B cell (primary cell): Measurements from ENCODE around the gene ZFP3. TPM values are rescaled to one million over a fixed set of nuclear protein-coding genes. Genes with fewer than 3 reads are reported as not detected.

Source experiments
- ATAC-seq: fragments of 200-7000 bp; cut with Tn5 transposase; one replicate; pipeline ENCODE4 v1.10.0; 2021; ENCODE audit warnings: low read depth, mild to moderate bottlenecking, moderate number of reproducible peaks, moderate library complexity
- CTCF ChIA-PET: fragments of 350-600 bp; sonication (Branson Sonifier 250); formaldehyde crosslinking; loops from one replicate; lab custom pipeline; 2021; ENCODE audit warnings: antibody characterized with exemption, inconsistent platforms; lab: Charles Lee
- POLR2A ChIA-PET: fragments of 350-600 bp; sonication (Branson Sonifier 250); formaldehyde crosslinking; loops from one replicate; lab custom pipeline; 2021; ENCODE audit warnings: antibody characterized with exemption; lab: Charles Lee
- DNase-seq: peaks from one replicate; pipeline ENCODE4 v3.0.0; 2013
- H2AFZ ChIP-seq: 2 replicates; pipeline ENCODE4 v1.6.1; 2012; ENCODE audit warnings: mild to moderate bottlenecking, low read depth, low read length; ENCODE audit not compliant: insufficient read depth, poor library complexity, severe bottlenecking
- H3K27ac ChIP-seq, 2 donors: 1 replicate in 1 of 2; 2 replicates in 1 of 2; pipeline ENCODE4 v1.5.1; 2012 to 2013; ENCODE audit warnings: low read length in 2 of 2, mild to moderate bottlenecking in 2 of 2, moderate library complexity in 1 of 2
- H3K27me3 ChIP-seq, 4 experiments: fragments of 200-600 bp in 1 of 4; sonication (generic) in 1 of 4; replicated peaks in 1 of 4; 1 replicate in 2 of 4; 2 replicates in 2 of 4; pipeline versions ENCODE4 v1.6.1 to v1.7.0; 2013 to 2016; ENCODE audit warnings: low read length in 3 of 4, mild to moderate bottlenecking in 2 of 4, mixed read lengths in 1 of 4, moderate library complexity in 1 of 4; ENCODE audit not compliant: insufficient read depth in 4 of 4, control insufficient read depth in 3 of 4; ENCODE audit errors: control extremely low read depth in 1 of 4
- H3K36me3 ChIP-seq, 2 experiments: replicated peaks in 1 of 2; 1 replicate in 1 of 2; 2 replicates in 1 of 2; pipeline versions ENCODE4 v1.6.1 to v1.7.1; 2013; ENCODE audit warnings: low read length in 1 of 2; ENCODE audit not compliant: insufficient read depth in 2 of 2, control insufficient read depth in 1 of 2; ENCODE audit errors: control extremely low read depth in 1 of 2, extremely low read depth in 1 of 2
- H3K4me1 ChIP-seq, 2 donors: fragments of 200-600 bp in 1 of 2; sonication (generic) in 1 of 2; 1 replicate in 1 of 2; 2 replicates in 1 of 2; pipeline versions ENCODE4 v1.5.1 to v1.6.1; 2013 to 2017; ENCODE audit warnings: low read length in 2 of 2; ENCODE audit not compliant: control insufficient read depth in 2 of 2, insufficient read depth in 2 of 2
- H3K4me2 ChIP-seq: replicated peaks from 2 replicates; pipeline ENCODE3; 2012; ENCODE audit warnings: mild to moderate bottlenecking, low read depth, low read length; ENCODE audit not compliant: poor library complexity, severe bottlenecking
- H3K4me3 ChIP-seq, 5 experiments: fragments of 200-600 bp in 1 of 5; sonication (generic) in 1 of 5; 1 replicate in 3 of 5; 2 replicates in 2 of 5; pipeline versions ENCODE4 v1.5.1 to v1.7.0; 2011 to 2016; ENCODE audit warnings: low read length in 4 of 5, mild to moderate bottlenecking in 4 of 5, low read depth in 2 of 5, control low read depth in 1 of 5, moderate library complexity in 1 of 5; ENCODE audit not compliant: insufficient read depth in 1 of 5; ENCODE audit errors: control extremely low read depth in 1 of 5, extremely low read depth in 1 of 5
- H3K79me2 ChIP-seq: fragments of 200-600 bp; sonication (generic); one replicate; pipeline ENCODE4 v1.6.0; 2016; ENCODE audit warnings: low read length; ENCODE audit not compliant: control insufficient read depth, insufficient read depth
- H3K9ac ChIP-seq: fragments of 200-600 bp; sonication (generic); 2 replicates; pipeline ENCODE4 v1.6.1; 2017; ENCODE audit warnings: mild to moderate bottlenecking, low read length, moderate library complexity
- H3K9me3 ChIP-seq, 3 donors: one replicate each; pipeline versions ENCODE4 v1.6.1 to v1.7.1; 2013; ENCODE audit warnings: low read length in 2 of 3; ENCODE audit not compliant: control insufficient read depth in 2 of 3, insufficient read depth in 1 of 3; ENCODE audit errors: control extremely low read depth in 1 of 3
- H4K20me1 ChIP-seq: 2 replicates; pipeline ENCODE4 v1.6.0; 2012; ENCODE audit warnings: mild to moderate bottlenecking, low read length; ENCODE audit not compliant: insufficient read depth, control insufficient read depth, poor library complexity, severe bottlenecking
- H3K27ac Mint-ChIP-seq: one replicate; pipeline ENCODE4 v1.8.0; 2021; ENCODE audit warnings: mixed read lengths
- H3K27me3 Mint-ChIP-seq: one replicate; pipeline ENCODE4 v1.8.0; 2021; ENCODE audit warnings: mixed read lengths
- H3K4me1 Mint-ChIP-seq: one replicate; pipeline ENCODE4 v1.8.0; 2021; ENCODE audit warnings: mixed read lengths
- H3K4me3 Mint-ChIP-seq: one replicate; pipeline ENCODE4 v1.8.0; 2021; ENCODE audit warnings: mixed read lengths
- H3K9me3 Mint-ChIP-seq: one replicate; pipeline ENCODE4 v1.8.0; 2022; ENCODE audit warnings: mixed read lengths; ENCODE audit not compliant: insufficient read depth
- CTCF ChIP-seq: fragments of 200-600 bp; IDR thresholded peaks from one replicate; pipeline ENCODE4 v1.8.0; 2022; ENCODE audit warnings: antibody characterized with exemption, mild to moderate bottlenecking
- EZH2 ChIP-seq: IDR thresholded peaks from 2 replicates; pipeline ENCODE4 v1.6.1; 2012; ENCODE audit warnings: borderline replicate concordance, low read depth, mild to moderate bottlenecking, moderate library complexity, low read length; ENCODE audit not compliant: insufficient read depth, poor library complexity, severe bottlenecking
- WGBS: methylation state at CpG from one replicate; pipeline ENCODE4 v1.1.5; 2013; ENCODE audit warnings: missing lambda C conversion rate; ENCODE audit not compliant: insufficient coverage; 5-methylcytosine and 5-hydroxymethylcytosine counted together
- intact Hi-C: fragments of 100-400 bp; cut with micrococcal nuclease; formaldehyde crosslinking; loops from one replicate; pipeline ENCODE4 v1.10.0; 2022
- polyA plus RNA-seq: library from polyadenylated mRNA; depleted of rRNA; stranded (reverse); fragments of >200 nt; gene quantifications from 2 replicates; pipeline ENCODE4 v1.2.3, GENCODE V29; 2012
- total RNA-seq, 2 donors: library from RNA; stranded (reverse); fragments of 120-200 nt in 1 of 2; gene quantifications; 1 replicate in 1 of 2; 2 replicates in 1 of 2; pipeline versions ENCODE4 v1.2.3 to v1.2.4, GENCODE V29; 2013 to 2022

Gene ZFP3
- total and polyA plus RNA-seq, 2 donors (not counting 1 experiment from before 2014, with no cell fraction given): 5.1 to 15.8 TPM

GRCh38 chr17:5045496-5045895, 32.8 kb upstream of the ZFP3 start:
- Histone ChIP-seq H3K79me2 (no peaks in the 10 kb centered on the region), H3K4me3 (no peak overlapping the region), H3K27ac (no peak overlapping the region), H3K9ac (no peak overlapping the region), H3K36me3 (no peaks in the 10 kb centered on the region), H2AFZ (no peak overlapping the region), H4K20me1 (no peaks in the 10 kb centered on the region), H3K4me1 (peaks cover 13 to 31% of the 10 kb centered on the region in 2 donors), H3K27me3 (peaks cover 0 to 8% (median 0%) of the 10 kb centered on the region in 4 experiments), H3K4me2 (no peak overlapping the region), H3K9me3 (peaks cover 0 to 6% (median 0%) of the 10 kb centered on the region in 3 donors)
- CTCF ChIA-PET: interaction anchor here (0.6 to 6.9 kb wide), 8 partner anchors 9 to 136 kb away, joined by 3 to 30 read pairs (median 4); partner anchors contain the start of gene ZFP3
- intact Hi-C loops: no loop called here
- peaks cover 30% of the 10 kb centered on the region for H3K4me1 Mint-ChIP-seq
- WGBS: 100% methylated on average over 2 of the region's 6 CpGs
- no peaks in the 10 kb centered on the region for H3K9me3 Mint-ChIP-seq
- no peaks in the 10 kb centered on the region for H3K27me3 Mint-ChIP-seq
- H3K4me3 Mint-ChIP-seq: no peak overlapping the region
- H3K27ac Mint-ChIP-seq: no peak overlapping the region
- TF ChIP-seq CTCF: no peak
- no peak for TF ChIP-seq EZH2
- no peak for DNase-seq
- POLR2A ChIA-PET: interaction anchor here (0.7 to 0.8 kb wide), 2 partner anchors 9 to 45 kb away, joined by 3 to 4 read pairs; no protein-coding TSS in a partner anchor
- ATAC-seq: no peak

GRCh38 chr17:5047446-5047845, 30.8 kb upstream of the ZFP3 start:
- H3K79me2 ChIP-seq: no peaks in the 10 kb centered on the region
- H3K4me2 ChIP-seq: peak overlapping the region; percentile 15
- no peak overlapping the region for H3K4me3 ChIP-seq
- H3K4me1 ChIP-seq: peaks cover 13 to 29% of the 10 kb centered on the region in 2 donors
- ChIA-PET POLR2A (interaction anchor here (0.8 kb wide), 1 partner anchor 12 kb away, joined by 3 read pairs; the partner anchor contains the start of gene SLC52A1), CTCF (interaction anchor here (2.3 to 6.9 kb wide), 3 partner anchors 11 to 16 kb away, joined by 6 to 30 read pairs (median 14); no protein-coding TSS in a partner anchor)
- Mint-ChIP-seq H3K4me3 (peak overlapping the region; percentile 8), H3K27ac (peak overlapping the region; percentile 84), H3K27me3 (no peaks in the 10 kb centered on the region), H3K4me1 (peaks cover 30% of the 10 kb centered on the region), H3K9me3 (no peaks in the 10 kb centered on the region)
- peaks cover 0 to 8% (median 0%) of the 10 kb centered on the region in 4 experiments for H3K27me3 ChIP-seq
- H4K20me1 ChIP-seq: no peaks in the 10 kb centered on the region
- no peak for ATAC-seq
- no CpG with 5 or more reads among the region's 2 CpGs for WGBS
- TF ChIP-seq EZH2: no peak
- TF ChIP-seq CTCF: no peak
- peaks cover 0 to 3% (median 0%) of the 10 kb centered on the region in 3 donors for H3K9me3 ChIP-seq
- no peak for DNase-seq
- no peaks in the 10 kb centered on the region for H3K36me3 ChIP-seq
- no peak overlapping the region for H3K9ac ChIP-seq
- no peak overlapping the region for H3K27ac ChIP-seq
- intact Hi-C loops: no loop called here
- H2AFZ ChIP-seq: no peak overlapping the region
